Cortex of kidney (tissue), 1 donor: ENCODE results near the gene IFIT1.
"Not testable (repeated sequence)": the region's sequence is repeated elsewhere in the genome, so short reads cannot be mapped to it uniquely, and the experiment has no call there.

Experiments
- DNase-seq: peaks from one replicate; lab custom pipeline; 2025; lab: John Stamatoyannopoulos, UW

The IFIT1 gene

DNA sequence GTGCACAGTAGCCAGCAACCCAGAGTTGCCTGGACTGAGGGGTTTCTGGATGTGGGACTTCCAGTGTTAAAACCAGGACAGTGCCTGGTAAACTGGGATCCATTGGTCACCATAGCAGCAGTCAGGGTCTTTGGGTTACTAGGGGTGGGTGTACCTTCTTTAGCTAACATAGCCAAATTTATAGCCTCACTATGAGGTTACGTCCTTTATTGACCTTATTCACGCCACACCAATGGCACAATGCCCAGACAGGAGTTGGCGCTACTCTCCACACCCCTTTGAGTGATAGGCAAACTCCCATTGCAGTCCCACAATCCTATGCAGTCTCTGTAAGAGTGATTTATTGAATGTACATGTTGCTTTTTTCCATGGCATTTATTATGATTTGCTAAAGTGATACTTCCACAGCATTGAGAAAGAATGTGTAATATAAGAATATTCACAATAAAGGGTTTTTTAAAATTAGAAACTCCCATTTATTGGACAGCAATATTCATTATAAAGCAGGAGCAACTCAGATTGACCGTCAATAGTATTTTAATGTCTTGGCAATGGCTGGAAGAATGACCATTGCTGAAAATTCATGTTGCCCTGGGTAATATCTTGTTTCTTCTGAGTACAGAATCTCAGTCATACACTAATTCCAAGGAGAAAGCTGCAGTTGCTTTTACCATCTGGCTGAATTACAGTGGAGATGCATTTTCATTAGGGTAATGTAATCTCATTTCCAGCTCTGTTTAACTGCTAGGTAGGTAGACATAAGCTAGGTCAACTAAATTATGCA is 48.0 kb downstream of the IFIT1 start:
- DNase-seq = no peak

GRCh38 chr10:89442289-89442688 is 49.9 kb downstream of the IFIT1 start:
- no peak for DNase-seq

GRCh38 chr10:89444819-89445218 is 52.4 kb downstream of the IFIT1 start:
- not testable (repeated sequence) for DNase-seq

DNA sequence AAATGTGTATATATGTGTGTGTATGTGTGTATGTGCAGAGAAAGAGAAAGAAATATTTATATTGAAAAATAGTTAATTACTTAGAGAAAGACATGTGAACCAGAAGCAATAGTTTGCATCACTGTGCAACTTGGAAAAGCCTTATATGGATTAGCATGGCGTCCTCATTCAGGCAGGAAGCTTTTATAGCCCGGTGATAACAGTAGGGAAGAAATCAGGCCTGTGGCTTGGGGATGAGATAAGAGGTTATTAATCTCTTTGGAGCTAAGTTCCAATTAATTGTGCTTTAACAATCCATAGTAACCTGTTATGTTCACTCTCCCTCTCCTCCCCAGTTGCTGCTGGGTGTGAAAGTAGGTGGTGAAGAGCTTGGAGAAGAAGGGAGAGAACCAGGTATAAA is 58.5 kb downstream of the IFIT1 start:
- DNase-seq = no peak

DNA sequence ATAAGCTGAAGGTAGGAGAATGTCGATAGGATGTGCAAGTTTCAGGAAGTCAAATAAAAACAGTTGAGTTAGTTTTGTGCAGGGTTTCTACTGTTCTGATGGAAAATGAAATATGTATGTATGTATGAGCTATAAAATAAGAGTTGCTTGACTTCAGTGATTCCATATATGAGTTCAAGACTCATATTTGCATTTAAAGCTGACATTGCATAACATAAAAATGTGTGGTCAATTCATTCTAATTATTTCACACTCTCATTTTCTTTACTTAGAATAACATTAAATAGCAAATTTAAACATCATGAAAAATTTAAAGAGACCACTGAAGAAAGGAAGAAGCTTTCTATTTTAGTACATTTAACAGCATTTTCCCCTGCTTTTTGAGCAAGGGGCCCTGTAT is 59.8 kb downstream of the IFIT1 start:
- no peak for DNase-seq

DNA sequence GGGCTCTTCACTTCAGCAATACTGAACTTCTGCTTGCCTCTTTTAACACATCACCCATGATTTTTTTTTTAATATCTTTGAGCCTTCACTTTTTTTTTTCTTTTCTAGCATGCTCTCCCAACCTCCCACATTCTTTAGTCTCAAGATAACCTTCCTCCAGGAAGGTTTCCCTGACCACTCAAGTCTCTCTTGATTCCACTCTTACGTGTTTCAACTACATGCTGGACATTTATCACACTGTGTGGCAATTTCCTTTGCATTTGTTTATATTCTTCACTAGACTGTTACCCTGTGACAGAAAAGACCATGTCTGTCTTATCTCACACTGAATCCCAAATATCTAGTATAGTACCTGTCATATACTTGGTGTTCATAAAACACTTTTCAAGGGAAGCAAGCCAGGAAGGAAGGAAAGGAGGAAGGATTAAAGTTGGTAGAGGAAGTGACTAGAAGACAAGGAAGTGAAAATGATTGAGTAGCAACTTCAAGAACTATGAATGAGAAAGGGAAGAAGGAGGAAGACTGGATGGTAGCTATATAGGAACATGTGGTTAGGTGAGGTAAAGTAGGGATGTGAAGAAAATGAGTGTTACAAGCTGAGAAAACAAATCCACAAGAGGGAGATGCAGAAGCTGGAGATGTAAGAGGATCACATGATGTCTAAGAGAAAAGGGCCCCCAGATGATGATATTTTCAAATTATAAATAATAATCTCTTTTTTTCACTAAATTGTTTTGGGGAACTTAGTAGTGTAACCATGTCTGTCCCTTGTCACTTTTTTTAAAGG is 62.3 kb downstream of the IFIT1 start:
- no peak for DNase-seq
